ENCODE results near the gene TM2D3.
A peak's percentile ranks its signal among the peaks of the same experiment; 100 is the strongest.

TM2D3 gene

GRCh38 chr15:101652098-101652785 is at the start of gene TM2D3:
TSS of gene TM2D3 (minus strand) at chr15:101652381. CDS start at chr15:101652361, 20 bp downstream.
- DNase-seq (ENCODE audit: low read depth in 2 of 2), result peak; percentile 81 to 94

GRCh38 chr15:101698314-101698713 is 46.1 kb upstream of the TM2D3 start:
- no peak for DNase-seq (ENCODE audit: low read depth in 2 of 2)

GRCh38 chr15:101697488-101697887 is 45.3 kb upstream of the TM2D3 start:
- DNase-seq (ENCODE audit: low read depth in 2 of 2), result no peak

DNA sequence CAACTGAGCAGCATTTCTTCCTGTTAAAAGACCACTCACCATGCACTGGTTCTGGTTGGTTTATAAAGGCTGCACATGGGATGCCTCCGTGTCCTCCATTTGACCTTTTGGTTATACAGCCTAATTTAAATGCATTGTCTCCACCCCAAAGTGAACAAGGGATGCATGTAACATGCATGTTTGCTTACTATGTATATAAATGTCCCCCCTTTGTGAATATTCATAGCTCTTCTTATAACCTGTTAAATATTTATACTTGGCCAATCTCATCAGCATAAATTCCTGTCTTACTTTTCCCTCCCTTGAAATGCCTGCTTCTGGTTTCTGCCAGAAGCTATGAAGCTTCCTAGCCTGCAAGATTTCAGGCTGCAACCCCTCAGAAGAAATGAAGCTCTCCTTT is 44.6 kb upstream of the TM2D3 start:
- DNase-seq (ENCODE audit: low read depth in 2 of 2), result no peak

GRCh38 chr15:101694261-101694660 is 42.1 kb upstream of the TM2D3 start:
- no peak for DNase-seq (ENCODE audit: low read depth in 2 of 2)

GRCh38 chr15:101692801-101693598 is 40.8 kb upstream of the TM2D3 start:
- no peak for DNase-seq (ENCODE audit: low read depth in 2 of 2)

GRCh38 chr15:101689901-101690300 is 37.7 kb upstream of the TM2D3 start:
- DNase-seq (ENCODE audit: low read depth in 2 of 2), result no peak

DNA sequence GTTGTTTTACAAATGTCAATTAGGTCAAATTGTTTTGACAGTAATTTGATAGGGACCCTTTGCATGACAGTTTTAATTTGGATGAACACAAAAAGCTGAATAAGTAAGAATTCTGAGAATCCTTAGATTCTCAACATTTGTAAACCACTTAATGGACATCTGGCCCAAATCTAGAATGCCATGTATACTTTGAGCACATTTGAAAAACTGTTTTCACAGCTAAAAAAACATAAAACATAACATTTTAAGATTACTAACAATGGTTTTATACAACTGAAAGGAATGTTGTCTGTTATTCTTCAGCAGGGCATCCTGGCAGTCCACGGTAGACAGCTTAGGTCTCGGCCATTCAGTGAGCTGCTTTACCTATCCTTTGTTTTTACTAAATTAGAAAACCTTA is 34.5 kb upstream of the TM2D3 start:
- DNase-seq (ENCODE audit: low read depth in 2 of 2), result no peak

DNA sequence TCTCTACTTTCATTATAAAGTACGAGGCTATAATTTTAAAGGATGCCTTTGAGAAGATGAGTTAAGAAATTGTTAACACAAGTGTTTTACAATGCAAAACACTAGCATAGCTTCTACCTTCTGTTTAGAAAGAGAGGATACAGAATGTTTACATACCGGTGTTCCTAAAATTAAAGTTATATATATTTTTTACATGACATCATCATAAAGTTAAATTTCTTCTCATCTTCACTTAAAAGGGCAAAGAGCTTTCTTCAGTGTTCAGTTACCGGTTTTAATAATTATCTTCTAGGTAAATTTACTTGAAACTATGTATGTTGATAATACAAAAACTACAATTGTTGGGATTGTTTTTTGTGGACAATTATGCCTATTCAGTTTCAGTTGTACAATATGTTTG is 32.7 kb upstream of the TM2D3 start:
- DNase-seq (ENCODE audit: low read depth in 2 of 2), result no peak

DNA sequence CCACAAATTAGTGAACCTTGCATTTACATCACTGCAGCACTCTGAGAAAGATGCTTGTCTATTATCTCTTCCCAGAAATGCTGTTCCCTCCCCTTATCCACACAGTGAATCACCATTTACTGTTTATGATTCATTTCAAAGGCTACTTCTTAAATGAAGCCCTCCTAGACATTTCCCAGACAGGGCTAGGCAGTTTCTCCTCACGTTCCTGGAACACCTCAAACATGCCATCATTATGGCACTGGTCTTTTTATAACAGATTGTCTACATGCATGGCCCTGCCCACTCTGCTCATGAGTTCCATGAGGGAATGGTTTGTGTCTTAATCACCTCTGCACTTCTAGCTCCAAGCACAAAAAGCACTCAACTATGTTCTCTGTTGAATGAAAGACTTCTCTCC is 32.2 kb upstream of the TM2D3 start:
- DNase-seq (ENCODE audit: low read depth in 2 of 2), result no peak

- no peak for DNase-seq (ENCODE audit: low read depth in 2 of 2)
Observed at GRCh38 chr15:101679806-101680205, 27.6 kb upstream of the TM2D3 start.

- no peak for DNase-seq (ENCODE audit: low read depth in 2 of 2)
Observed at GRCh38 chr15:101676921-101677329, 24.7 kb upstream of the TM2D3 start.

- DNase-seq (ENCODE audit: low read depth in 2 of 2), result no peak
Observed at GRCh38 chr15:101675796-101676582, 23.8 kb upstream of the TM2D3 start.

- DNase-seq (ENCODE audit: low read depth in 2 of 2), result no peak
Observed at GRCh38 chr15:101675015-101675414, 22.8 kb upstream of the TM2D3 start.

DNA sequence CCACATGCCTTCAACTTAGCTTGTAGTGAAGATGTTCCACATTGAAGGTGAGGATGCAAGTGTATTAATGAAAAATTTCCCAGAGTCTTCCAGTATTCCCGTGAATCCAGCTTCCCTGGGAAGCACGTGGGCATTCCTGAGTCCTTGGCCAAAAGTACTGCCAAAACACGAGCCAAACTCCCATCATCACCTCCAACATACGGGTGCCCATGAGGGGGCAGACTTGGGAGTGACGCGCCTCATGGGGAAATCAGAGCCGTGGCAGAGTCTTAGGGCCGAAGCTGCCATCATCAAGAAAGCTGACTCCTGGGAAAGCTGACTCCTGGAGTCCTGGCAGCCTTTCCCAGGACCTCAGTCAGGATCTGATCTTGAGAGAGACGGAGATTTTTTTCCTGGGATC is 20.1 kb upstream of the TM2D3 start:
- DNase-seq (ENCODE audit: low read depth in 2 of 2), result no peak

DNA sequence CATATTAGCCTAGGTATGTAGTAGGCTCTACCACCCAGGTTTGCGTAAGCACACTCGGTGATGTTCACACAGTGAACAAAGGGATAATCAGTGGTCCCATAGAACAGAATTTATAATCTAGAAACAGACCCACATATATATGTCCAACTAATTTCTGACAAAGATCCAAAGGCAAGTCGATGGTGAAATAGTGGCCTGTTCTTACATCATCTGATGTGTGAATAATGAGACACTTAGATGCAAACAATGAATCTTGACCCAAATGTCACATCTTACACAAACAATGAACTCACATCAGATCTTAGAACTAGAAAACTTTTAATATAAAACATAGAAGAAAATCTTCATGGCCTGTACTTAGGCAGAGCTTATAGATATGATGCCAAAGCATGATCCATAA is 17.6 kb upstream of the TM2D3 start:
- no peak for DNase-seq (ENCODE audit: low read depth in 2 of 2)

DNA sequence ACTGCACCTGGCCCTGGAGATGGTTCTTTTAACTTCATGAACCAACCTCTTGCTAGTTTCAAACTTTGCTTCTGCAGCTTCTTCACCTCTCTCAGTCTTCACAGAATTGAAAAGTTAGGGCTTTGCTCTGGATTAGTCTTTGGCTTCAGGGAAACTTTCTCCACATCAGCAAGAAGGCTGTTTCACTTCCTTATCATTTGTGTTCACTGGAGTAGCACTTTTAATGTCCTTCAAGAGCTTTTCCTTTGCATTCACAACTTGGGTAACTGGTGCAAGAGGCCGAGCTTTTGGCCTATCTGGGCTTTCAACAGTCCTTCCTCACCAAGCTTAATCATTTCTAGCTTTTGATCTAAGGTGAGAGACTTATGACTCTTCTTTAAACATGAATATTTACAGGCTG is 15.7 kb upstream of the TM2D3 start:
- DNase-seq (ENCODE audit: low read depth in 2 of 2), result no peak

- DNase-seq (ENCODE audit: low read depth in 2 of 2), result no peak
Observed at GRCh38 chr15:101664303-101664913, 12.2 kb upstream of the TM2D3 start.

DNA sequence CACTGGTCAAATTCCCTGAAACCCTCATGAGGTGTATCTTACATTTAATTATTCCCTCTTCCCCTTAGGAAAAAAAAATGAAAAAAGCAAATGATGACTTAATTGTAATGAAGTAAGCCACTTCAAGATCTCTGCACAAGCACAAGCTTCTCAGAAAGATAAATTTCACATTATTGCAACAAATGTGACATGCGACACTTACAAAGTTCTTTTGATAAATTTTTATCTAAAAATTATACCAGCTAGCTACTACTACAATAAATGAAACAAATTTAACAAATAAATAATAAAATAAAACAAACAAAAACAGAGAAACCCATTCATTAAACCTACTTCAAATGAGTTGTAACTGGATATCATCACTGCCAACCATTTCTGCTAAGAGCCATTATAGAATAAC is 10.0 kb upstream of the TM2D3 start:
- DNase-seq (ENCODE audit: low read depth in 2 of 2), result no peak

- no peak for DNase-seq (ENCODE audit: low read depth in 2 of 2)
Observed at GRCh38 chr15:101660005-101660404, 7.8 kb upstream of the TM2D3 start.

DNA sequence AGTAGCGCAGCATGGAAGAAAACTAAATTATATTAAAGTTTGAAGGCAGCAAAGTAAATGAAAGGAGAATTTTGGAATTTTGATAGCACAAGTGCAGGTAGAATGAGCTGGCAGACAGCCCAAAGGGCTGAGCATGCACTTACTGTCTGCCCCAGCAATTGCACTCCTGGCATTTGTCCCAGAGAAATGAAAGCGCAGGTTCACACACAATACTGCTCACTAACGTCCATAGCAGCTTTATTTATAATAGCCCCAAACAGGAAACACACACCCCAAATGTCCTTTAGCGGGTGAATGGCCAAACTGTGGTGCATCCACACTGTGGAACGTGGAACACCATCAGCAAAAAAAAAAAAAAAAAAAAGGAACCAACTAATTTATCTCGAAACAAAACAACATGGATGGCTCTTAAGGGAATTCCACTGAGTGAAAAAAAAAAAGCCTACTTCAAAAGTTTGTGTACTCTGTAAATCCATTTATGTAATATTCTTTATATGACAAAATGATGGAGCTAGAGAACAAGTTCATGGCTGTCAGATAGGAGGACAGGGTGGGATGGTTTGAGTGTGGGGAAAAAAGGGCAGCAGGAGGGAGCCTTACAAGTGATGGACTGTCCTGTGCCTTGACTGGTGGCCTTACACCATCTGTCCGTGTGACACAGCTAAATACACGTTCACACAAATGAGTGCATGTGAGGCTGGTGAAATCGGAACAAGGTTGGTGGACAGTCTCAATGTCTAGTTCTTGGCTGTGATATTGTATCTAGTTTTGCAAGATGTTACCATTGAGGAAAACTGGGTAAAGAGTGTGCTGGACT is 6.0 kb upstream of the TM2D3 start:
- no peak for DNase-seq (ENCODE audit: low read depth in 2 of 2)
